ENCODE data around the gene ADAD2.

Gene ADAD2

DNA sequence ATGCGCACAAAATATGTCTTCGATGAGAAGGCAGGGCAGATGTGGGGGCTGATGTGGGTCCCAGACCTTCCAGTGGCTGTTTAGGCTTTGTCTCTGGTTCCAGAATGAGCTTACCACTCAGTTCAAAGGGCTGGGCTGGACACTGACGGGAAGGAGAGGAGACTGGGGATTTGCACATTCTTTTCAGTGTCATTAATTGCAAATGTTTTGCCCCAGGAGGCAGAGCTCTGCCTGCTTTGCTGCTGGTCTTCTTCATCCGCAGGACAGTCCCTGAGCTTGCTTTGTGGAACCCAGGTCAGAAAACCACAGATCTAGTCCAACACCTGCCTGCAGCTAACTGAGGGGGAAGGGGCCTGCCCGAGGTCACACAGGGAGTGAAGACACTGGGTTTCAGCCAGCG lies 28.0 kb downstream of the ADAD2 start:
- Histone ChIP-seq H3K36me3 (ENCODE audit: control insufficient read depth, insufficient read depth, low read length) (no peaks in the 10 kb centered on the region), H3K4me3 (ENCODE audit: low read length) (no peak overlapping the region), H3K9me3 (ENCODE audit: control insufficient read depth, low read length) (no peaks in the 10 kb centered on the region), H3K27me3 (ENCODE audit: control insufficient read depth, insufficient read depth, low read length) (no peaks in the 10 kb centered on the region), H3K4me1 (ENCODE audit: control insufficient read depth, insufficient read depth, low read length) (no peaks in the 10 kb centered on the region), H3K9ac (ENCODE audit: low read length) (no peak overlapping the region)

DNA sequence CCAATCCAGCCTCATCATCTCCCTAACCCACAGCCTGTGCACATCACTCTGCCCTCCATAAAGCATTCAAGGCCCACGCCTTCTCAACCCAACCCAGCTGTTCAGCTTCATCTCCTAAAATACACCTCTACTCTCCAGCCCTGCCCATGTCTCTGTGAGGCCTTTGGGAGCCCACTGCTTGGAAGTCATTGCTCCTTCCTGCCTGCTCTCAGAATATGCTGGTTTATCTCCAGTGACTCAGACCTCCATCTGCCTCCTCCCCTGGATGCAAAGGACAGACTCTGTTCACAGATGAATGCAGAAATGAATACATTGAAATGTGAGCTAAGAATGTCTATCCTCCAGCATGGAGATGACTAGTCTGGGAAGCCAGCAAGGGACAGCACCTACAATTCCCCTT lies 29.9 kb downstream of the ADAD2 start:
- Histone ChIP-seq H3K27me3 (ENCODE audit: control insufficient read depth, insufficient read depth, low read length) (no peaks in the 10 kb centered on the region), H3K4me1 (ENCODE audit: control insufficient read depth, insufficient read depth, low read length) (no peaks in the 10 kb centered on the region), H3K36me3 (ENCODE audit: control insufficient read depth, insufficient read depth, low read length) (no peaks in the 10 kb centered on the region), H3K9me3 (ENCODE audit: control insufficient read depth, low read length) (no peaks in the 10 kb centered on the region), H3K9ac (ENCODE audit: low read length) (no peak overlapping the region), H3K4me3 (ENCODE audit: low read length) (no peak overlapping the region)

DNA sequence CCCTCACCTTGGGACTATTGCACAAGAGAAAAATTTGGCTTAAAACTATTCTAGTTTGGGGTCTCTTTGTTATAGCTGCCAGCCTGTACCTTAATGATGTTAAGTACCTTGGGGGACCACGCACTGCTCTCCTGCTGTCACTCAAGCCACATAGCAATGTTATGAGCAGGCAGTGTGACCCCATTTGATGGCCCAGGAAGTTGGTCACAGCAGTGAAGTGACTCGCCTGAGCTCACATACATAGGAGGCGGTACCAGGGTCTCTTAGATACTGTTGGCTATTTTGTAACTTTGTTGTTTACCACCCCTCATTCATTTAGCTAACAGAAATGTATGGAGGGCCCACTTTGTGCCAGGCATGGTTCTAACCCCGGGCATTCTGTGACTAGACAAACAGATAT lies 32.5 kb downstream of the ADAD2 start:
- Histone ChIP-seq H3K9me3 (ENCODE audit: control insufficient read depth, low read length) (no peaks in the 10 kb centered on the region), H3K36me3 (ENCODE audit: control insufficient read depth, insufficient read depth, low read length) (no peaks in the 10 kb centered on the region), H3K27me3 (ENCODE audit: control insufficient read depth, insufficient read depth, low read length) (no peaks in the 10 kb centered on the region), H3K9ac (ENCODE audit: low read length) (no peak overlapping the region), H3K4me3 (ENCODE audit: low read length) (no peak overlapping the region), H3K4me1 (ENCODE audit: control insufficient read depth, insufficient read depth, low read length) (no peaks in the 10 kb centered on the region)

DNA sequence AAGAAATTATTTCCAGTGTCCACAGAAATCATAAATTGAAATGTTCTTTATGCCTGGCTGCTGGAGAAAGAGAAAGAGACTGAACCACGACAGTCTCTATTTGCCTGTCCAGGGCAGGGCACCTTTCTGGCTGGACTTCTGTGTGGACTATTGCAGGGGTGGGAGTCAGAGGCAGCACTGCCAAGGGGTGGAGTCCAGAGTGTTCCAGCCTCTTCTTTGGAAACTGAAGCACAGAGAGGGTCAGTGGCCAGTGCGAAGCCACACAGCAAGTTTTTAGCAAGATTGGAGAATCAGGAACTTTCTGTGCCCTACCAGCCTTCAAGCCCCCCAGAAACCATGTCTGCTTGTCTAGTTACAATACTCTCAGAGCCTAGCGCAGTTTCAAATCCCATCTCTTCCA lies 33.6 kb downstream of the ADAD2 start:
- Histone ChIP-seq H3K36me3 (ENCODE audit: control insufficient read depth, insufficient read depth, low read length) (no peaks in the 10 kb centered on the region), H3K9ac (ENCODE audit: low read length) (no peak overlapping the region), H3K4me3 (ENCODE audit: low read length) (no peak overlapping the region), H3K9me3 (ENCODE audit: control insufficient read depth, low read length) (no peaks in the 10 kb centered on the region), H3K4me1 (ENCODE audit: control insufficient read depth, insufficient read depth, low read length) (no peaks in the 10 kb centered on the region), H3K27me3 (ENCODE audit: control insufficient read depth, insufficient read depth, low read length) (no peaks in the 10 kb centered on the region)

DNA sequence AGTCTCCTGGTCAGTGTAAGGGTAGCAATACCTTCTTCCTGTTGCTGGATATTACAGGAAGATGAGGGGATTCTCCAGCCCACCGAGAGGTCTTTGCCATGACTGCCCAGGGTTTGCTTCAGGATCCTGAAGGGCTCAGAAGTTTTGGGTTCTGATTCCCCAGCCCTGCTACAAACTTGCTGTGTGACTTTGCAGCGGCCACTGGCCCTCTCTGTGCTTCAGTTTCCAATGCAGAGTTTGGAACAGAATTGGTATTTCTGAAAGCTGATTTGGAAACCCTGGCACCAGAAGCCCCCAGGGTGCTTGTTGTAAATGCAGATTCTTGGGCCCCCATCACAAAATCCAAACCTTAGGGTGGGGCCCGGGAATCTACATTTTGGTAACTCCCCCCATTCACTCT lies 34.2 kb downstream of the ADAD2 start:
- H3K27me3 ChIP-seq (ENCODE audit: control insufficient read depth, insufficient read depth, low read length) = no peaks in the 10 kb centered on the region
- no peaks in the 10 kb centered on the region for H3K36me3 ChIP-seq (ENCODE audit: control insufficient read depth, insufficient read depth, low read length)
- H3K4me3 ChIP-seq (ENCODE audit: low read length) = no peak overlapping the region
- H3K4me1 ChIP-seq (ENCODE audit: control insufficient read depth, insufficient read depth, low read length) = no peaks in the 10 kb centered on the region
- no peaks in the 10 kb centered on the region for H3K9me3 ChIP-seq (ENCODE audit: control insufficient read depth, low read length)
- H3K9ac ChIP-seq (ENCODE audit: low read length) = no peak overlapping the region

DNA sequence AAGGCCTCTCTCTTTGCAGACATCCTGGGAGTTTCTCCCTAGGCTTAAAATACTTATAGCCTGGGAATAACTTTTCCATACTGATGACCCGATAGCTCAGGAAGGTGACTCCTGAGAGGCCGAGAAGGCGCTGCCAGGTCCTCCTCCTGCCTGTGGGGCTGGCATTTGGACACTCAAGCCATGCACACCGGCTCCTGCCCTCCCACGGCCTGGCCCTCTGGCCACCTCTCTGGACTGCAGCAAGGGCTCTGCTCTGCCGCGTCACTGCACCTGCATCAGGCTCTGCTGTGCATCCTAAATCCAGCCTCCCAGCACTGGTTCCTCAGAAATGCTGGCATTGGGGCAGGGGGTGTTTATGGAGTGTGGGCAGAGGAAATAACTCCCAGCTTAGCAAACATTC lies 34.6 kb downstream of the ADAD2 start:
- H3K9me3 ChIP-seq (ENCODE audit: control insufficient read depth, low read length) = no peaks in the 10 kb centered on the region
- H3K9ac ChIP-seq (ENCODE audit: low read length) = no peak overlapping the region
- H3K4me1 ChIP-seq (ENCODE audit: control insufficient read depth, insufficient read depth, low read length) = no peaks in the 10 kb centered on the region
- H3K27me3 ChIP-seq (ENCODE audit: control insufficient read depth, insufficient read depth, low read length) = no peaks in the 10 kb centered on the region
- H3K36me3 ChIP-seq (ENCODE audit: control insufficient read depth, insufficient read depth, low read length) = no peaks in the 10 kb centered on the region
- H3K4me3 ChIP-seq (ENCODE audit: low read length) = no peak overlapping the region

DNA sequence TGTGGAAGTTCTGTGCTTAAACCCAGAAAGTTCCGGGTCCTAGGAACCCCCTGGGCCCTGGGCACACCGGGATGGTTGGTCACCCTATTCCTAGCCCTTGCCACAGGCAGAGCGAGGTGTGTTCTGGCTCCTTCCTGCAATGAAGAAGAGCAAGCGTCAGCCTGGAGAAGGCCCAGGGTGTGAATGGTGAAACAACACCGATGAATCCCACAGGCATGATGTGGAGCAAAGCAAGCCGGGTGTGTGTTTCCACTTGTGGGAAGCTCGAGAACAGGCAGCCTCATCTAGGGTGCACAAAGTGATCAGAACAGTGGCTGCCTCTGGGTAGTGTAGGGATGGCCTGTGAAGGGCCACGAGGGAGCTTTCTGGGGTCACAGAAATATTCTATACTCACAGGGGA lies 35.1 kb downstream of the ADAD2 start:
- H3K4me1 ChIP-seq (ENCODE audit: control insufficient read depth, insufficient read depth, low read length) = no peaks in the 10 kb centered on the region
- H3K27me3 ChIP-seq (ENCODE audit: control insufficient read depth, insufficient read depth, low read length) = no peaks in the 10 kb centered on the region
- no peak overlapping the region for H3K9ac ChIP-seq (ENCODE audit: low read length)
- no peak overlapping the region for H3K4me3 ChIP-seq (ENCODE audit: low read length)
- no peaks in the 10 kb centered on the region for H3K9me3 ChIP-seq (ENCODE audit: control insufficient read depth, low read length)
- no peaks in the 10 kb centered on the region for H3K36me3 ChIP-seq (ENCODE audit: control insufficient read depth, insufficient read depth, low read length)

DNA sequence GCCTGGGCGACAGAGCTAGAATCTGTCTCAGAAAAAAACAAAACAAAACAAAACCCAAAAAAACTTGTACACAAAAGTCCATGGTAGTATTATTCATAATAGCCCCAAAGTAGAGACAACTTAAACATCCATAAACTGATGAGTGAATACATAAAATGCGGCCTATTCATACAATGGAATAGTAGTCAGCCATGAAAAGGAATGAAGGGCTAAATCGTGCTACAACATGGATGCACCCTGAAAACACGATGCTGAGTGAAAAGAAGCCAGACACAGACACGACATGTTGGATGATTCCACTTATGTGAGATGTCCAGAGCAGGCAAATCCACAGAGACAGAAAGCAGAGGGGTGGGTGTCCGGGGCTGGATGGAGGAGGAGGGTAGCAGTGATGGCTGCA lies 36.6 kb downstream of the ADAD2 start:
- Histone ChIP-seq H3K4me3 (ENCODE audit: low read length) (no peak overlapping the region), H3K36me3 (ENCODE audit: control insufficient read depth, insufficient read depth, low read length) (no peaks in the 10 kb centered on the region), H3K27me3 (ENCODE audit: control insufficient read depth, insufficient read depth, low read length) (no peaks in the 10 kb centered on the region), H3K9me3 (ENCODE audit: control insufficient read depth, low read length) (no peaks in the 10 kb centered on the region), H3K9ac (ENCODE audit: low read length) (no peak overlapping the region), H3K4me1 (ENCODE audit: control insufficient read depth, insufficient read depth, low read length) (no peaks in the 10 kb centered on the region)

DNA sequence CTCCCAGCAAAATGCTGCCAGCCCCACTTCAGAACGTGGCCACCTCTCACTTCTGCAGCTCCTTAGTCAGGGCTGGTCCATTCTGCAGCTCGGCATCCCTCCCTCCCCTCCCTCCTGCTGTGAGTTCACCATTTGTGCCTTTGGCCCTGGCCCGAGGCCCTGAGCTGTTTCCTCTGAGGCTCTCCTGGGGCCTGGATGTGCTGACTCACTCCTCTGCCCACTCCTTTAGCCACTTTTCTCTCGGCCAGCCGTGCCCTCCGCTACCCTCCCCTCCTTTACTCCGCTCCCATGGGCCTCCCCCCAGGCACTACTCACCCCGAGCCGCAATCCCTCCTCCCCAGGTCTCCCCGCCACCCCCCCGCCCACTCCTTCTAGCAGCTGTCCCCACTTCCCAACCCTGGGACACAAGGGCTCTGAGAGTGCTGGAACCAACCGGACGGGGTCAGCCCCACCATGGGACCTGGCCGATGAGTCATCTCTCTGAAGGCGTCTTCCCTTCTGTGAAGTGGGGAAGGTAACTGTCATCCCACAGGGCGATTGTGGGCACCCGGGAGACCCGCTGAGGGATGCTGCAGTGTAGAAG lies 37.4 kb downstream of the ADAD2 start:
- no peak overlapping the region for H3K4me3 ChIP-seq (ENCODE audit: low read length)

DNA sequence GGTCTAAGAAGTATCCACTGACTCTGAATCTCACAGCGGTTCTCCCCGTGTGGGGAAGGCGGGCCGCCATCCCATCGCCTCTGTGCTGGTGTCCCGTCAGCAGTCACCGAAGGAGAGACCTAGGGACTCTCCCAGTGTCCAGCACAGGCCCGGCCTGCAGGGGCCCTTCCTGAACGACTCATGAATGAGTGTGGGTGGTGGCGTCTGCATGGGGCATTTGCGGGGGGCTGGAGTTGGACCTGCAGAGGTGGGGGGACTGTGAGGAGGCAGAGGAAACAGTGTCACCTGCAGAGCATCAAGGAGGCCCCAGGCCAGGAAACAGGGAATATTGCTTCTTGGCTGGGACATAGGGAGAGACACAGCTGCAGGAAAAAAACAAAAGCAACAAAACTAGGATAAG lies 38.5 kb downstream of the ADAD2 start:
- H3K27me3 ChIP-seq (ENCODE audit: control insufficient read depth, insufficient read depth, low read length) = no peaks in the 10 kb centered on the region
- H3K9ac ChIP-seq (ENCODE audit: low read length) = no peak overlapping the region

More for the DNA sequence above, 37.4 kb downstream of the ADAD2 start:
- H3K9me3 ChIP-seq (ENCODE audit: control insufficient read depth, low read length) = no peaks in the 10 kb centered on the region
- H3K4me1 ChIP-seq (ENCODE audit: control insufficient read depth, insufficient read depth, low read length) = no peaks in the 10 kb centered on the region
- H3K9ac ChIP-seq (ENCODE audit: low read length) = no peak overlapping the region
- no peaks in the 10 kb centered on the region for H3K27me3 ChIP-seq (ENCODE audit: control insufficient read depth, insufficient read depth, low read length)
- no peaks in the 10 kb centered on the region for H3K36me3 ChIP-seq (ENCODE audit: control insufficient read depth, insufficient read depth, low read length)

DNA sequence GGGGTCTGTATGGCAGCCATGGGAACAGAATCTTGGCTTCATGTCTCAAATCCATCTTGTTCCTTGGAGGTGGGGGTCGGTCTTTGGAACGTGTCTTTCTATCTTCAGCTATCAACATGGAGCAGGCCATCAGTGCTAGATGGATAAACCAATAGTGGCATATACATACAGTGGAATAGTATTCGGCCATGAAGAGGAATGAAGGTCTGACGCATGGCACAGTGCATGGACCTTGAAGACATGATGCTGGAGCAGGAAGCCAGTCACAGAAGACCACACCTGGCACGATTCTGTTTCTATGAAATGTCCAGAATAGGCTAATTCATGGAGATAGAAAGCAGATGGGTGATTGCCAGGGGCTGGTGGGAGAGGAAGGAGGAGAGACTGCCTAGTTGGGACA lies 41.1 kb downstream of the ADAD2 start:
- Histone ChIP-seq H3K27me3 (ENCODE audit: control insufficient read depth, insufficient read depth, low read length) (no peaks in the 10 kb centered on the region), H3K4me1 (ENCODE audit: control insufficient read depth, insufficient read depth, low read length) (no peaks in the 10 kb centered on the region), H3K4me3 (ENCODE audit: low read length) (no peak overlapping the region), H3K9ac (ENCODE audit: low read length) (no peak overlapping the region), H3K36me3 (ENCODE audit: control insufficient read depth, insufficient read depth, low read length) (no peaks in the 10 kb centered on the region), H3K9me3 (ENCODE audit: control insufficient read depth, low read length) (no peaks in the 10 kb centered on the region)

More for the DNA sequence above, 38.5 kb downstream of the ADAD2 start:
- H3K4me3 ChIP-seq (ENCODE audit: low read length) = no peak overlapping the region
- no peaks in the 10 kb centered on the region for H3K36me3 ChIP-seq (ENCODE audit: control insufficient read depth, insufficient read depth, low read length)
- no peaks in the 10 kb centered on the region for H3K9me3 ChIP-seq (ENCODE audit: control insufficient read depth, low read length)
- H3K4me1 ChIP-seq (ENCODE audit: control insufficient read depth, insufficient read depth, low read length) = no peaks in the 10 kb centered on the region

DNA sequence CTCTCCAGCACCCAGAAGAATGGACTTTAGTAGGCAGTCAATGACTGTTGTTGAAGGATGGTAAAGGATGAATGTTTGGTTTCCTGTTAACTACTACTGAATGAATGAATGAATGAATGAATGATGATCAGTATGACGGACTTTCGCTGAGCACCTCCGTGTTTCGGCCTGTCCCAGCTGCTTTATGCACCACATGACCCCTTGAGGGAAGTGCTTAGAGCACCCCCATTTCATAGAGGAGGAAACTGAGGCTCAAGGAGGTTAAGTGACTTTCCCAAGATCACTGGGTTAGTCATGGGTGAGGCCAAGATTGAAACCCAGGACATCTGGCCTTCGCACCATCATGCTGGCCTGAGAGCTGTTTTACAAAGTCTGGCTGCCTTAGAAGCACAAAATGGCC lies 42.0 kb downstream of the ADAD2 start:
- H3K27me3 ChIP-seq (ENCODE audit: control insufficient read depth, insufficient read depth, low read length) = no peaks in the 10 kb centered on the region
- H3K36me3 ChIP-seq (ENCODE audit: control insufficient read depth, insufficient read depth, low read length) = no peaks in the 10 kb centered on the region
- no peak overlapping the region for H3K9ac ChIP-seq (ENCODE audit: low read length)
- no peaks in the 10 kb centered on the region for H3K9me3 ChIP-seq (ENCODE audit: control insufficient read depth, low read length)
- no peak overlapping the region for H3K4me3 ChIP-seq (ENCODE audit: low read length)
- no peaks in the 10 kb centered on the region for H3K4me1 ChIP-seq (ENCODE audit: control insufficient read depth, insufficient read depth, low read length)

DNA sequence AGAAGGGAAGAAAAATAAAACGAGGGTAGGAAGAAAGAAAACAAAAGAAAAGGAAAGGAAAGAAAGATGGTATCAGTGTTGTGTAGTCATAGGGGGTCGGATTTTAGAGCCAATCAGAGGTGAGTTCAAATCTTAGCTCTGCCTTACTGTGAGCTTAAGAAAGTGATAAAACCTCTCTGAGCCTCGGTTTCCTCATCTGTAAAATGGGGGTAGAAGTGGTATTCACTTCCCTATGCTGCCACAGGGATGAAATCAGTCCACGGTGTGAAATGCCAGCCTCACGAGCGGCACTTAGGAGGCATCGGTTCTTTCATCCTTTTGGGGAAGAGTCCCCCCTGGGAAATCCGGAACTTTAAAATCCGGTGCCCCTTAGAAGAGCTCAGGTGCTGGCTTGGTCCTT lies 42.8 kb downstream of the ADAD2 start:
- Histone ChIP-seq H3K27me3 (ENCODE audit: control insufficient read depth, insufficient read depth, low read length) (no peaks in the 10 kb centered on the region), H3K4me3 (ENCODE audit: low read length) (no peak overlapping the region), H3K9ac (ENCODE audit: low read length) (no peak overlapping the region), H3K9me3 (ENCODE audit: control insufficient read depth, low read length) (no peaks in the 10 kb centered on the region), H3K4me1 (ENCODE audit: control insufficient read depth, insufficient read depth, low read length) (no peaks in the 10 kb centered on the region), H3K36me3 (ENCODE audit: control insufficient read depth, insufficient read depth, low read length) (no peaks in the 10 kb centered on the region)
